Measurements from ENCODE around the gene TULP4.

TULP4 gene, protein sequence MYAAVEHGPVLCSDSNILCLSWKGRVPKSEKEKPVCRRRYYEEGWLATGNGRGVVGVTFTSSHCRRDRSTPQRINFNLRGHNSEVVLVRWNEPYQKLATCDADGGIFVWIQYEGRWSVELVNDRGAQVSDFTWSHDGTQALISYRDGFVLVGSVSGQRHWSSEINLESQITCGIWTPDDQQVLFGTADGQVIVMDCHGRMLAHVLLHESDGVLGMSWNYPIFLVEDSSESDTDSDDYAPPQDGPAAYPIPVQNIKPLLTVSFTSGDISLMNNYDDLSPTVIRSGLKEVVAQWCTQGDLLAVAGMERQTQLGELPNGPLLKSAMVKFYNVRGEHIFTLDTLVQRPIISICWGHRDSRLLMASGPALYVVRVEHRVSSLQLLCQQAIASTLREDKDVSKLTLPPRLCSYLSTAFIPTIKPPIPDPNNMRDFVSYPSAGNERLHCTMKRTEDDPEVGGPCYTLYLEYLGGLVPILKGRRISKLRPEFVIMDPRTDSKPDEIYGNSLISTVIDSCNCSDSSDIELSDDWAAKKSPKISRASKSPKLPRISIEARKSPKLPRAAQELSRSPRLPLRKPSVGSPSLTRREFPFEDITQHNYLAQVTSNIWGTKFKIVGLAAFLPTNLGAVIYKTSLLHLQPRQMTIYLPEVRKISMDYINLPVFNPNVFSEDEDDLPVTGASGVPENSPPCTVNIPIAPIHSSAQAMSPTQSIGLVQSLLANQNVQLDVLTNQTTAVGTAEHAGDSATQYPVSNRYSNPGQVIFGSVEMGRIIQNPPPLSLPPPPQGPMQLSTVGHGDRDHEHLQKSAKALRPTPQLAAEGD (N-terminal part only)

DNA sequence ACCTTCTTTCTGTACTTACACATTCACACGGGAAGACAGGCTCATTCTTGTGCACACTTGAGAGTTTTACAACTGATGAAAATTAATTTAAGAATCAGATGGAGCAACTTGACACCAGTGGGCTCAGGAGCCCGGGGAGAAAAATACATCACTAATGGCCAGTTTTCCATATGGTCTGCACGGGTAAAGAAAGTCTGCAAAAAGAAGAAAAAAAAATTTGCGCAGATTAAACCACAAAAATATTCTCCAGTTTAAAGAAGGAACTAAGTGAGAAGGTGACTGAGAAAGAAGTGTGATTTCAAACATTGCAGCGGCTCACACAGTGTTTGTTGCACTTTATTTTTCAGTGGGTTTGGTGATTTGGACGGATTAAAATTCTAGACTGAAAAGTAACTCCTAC lies at the start of gene TULP4:
TULP4 (plus strand) TSS at position 301 of the 400 bp plus-strand sequence. CDS start 1,552 bp downstream, outside the sequence.
- DNase-seq = no peak

DNA sequence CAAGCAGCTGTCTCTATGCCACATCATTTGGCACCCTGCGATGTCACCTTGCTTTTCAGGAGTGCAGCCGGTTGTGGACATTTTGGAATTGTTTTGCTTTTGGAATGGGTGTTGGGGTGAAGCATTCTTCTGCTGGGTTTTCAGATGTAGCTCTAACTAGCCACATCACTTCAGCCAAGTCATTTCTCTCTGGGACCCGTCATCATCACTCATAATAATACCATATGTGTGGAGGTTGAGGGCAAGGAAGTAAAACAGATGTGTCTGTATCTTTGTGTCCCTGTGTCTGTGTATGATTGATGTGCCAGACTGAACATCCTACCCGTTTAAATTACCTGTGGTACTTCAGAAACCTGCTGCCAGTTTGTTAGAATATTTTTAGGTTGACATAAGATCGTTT lies 49.5 kb upstream of the TULP4 start:
- no peak for DNase-seq

DNA sequence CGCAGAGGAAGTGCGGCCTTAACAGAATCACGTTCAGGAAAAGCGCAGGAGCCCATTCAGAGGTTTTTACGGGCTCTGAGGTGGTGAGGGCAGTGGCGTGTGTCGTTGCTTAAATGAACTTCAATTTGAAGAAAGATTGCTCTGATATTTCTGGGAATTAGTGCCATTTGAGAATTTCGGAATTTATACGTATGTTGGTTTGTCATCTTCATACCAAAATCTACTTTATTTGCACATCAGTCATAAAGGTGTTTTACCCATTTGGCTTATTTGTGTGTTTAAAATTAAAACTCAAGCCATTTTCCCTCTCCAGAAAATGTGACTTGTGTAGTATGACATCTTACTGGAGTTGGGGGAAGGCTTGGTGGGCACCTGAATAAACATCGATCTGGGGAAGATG lies 48.1 kb upstream of the TULP4 start:
- DNase-seq = no peak

DNA sequence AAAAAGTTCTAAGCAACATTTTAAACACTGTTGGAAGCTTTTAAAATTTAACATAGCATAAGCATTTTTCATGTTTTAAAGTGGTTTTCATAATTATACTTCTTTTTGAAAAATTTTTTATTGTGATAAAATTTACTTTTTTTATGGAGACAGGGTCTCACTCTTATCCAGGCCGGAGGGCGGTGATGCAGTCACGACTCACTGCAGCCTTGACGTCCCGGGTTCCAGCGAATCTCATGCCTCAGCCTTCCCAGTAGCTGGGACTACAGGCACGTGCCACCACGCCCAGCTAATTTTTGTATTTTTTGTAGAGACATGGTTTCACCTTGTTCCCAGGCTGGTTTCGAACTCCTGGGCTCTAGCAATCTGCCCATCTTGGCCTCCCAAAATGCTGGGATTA lies 46.1 kb upstream of the TULP4 start:
- DNase-seq = no peak

DNA sequence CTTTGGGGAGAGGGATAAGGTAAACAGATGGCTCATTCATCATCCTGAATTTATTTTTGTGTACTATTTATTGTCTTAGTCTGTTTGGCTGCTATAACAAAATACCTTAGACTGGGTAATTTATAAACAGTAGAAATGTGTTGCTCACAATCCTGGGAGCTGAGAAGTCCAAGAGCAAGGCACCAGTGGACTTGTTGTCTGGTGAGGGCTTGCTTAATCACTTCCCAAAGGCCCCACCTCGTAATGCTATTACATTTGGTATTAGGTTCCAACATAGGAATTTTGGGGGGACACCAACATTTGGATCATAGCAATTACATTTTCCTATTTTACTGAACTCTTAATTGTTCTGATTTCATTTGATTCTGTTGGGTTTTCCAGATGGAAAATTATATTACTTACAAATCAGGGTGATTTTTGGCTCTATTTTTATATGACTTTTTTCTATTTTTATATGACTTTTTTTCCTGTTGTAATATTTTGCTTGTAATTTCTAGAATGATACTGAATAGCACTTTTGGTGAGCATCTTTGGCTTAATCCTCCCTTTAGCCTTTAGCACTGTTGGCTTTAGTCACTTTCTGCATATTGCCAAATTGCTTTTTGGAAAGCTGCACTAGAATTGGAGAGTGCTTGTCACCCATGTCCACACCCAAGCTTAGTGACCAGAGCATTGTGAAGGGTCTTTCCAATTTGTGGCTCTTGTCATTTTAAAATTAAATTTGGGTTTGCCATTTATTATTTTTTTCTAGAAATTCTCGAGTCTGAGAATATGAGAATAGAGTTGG lies 43.7 kb upstream of the TULP4 start:
- no peak for DNase-seq

DNA sequence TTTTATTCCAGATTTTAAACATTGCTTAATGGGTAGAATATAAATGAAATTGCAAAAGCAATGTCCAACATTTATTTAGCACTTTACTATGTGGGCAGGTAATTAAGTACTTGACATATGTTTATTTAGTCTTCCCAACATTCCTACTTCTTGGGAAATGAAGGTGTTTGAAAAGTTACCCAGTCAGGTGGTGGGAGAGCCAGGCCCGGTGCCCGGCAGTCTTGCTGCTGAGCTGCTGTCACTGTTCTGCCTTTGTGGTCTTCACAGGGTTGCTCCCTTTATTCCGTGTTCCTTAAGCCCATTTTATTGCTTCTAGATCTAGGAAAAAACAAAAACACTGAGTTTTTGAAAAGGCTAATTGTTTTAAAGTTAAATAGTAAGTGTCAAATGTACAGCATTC lies 42.6 kb upstream of the TULP4 start:
- DNase-seq = no peak

DNA sequence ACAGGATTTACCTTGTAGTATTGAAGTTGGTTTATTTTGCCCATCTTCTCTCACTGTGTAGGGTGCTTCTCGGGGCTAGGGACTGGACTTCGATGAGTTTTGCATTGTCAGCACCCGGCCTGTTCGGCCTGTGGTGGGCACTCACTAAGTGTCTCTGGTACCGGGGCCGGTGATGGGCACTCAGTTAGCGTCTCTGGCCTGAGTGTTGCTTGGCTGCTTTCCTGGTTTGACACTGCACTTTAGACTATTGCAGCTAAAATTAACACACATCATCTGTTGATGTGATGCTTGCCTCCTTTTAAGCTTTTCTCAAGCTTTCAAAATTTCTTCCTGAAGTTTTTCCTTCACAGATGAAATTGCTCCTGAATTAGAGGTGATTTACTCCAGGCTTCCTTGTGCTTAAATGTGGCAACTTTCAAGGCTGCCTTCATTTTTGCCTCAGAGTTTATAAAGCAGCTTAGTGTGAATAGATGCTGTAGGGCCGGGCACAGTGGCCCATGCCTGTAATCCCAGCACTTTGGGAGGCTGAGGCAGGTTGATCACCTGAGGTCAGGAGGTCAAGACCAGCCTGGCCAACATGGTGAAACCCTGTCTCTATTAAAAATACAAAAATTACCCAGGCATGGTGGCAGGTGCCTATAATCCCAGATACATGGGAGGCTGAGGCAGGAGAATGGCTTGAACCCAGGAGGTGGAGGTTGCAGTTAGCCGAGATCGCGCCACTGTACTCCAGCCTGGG lies 41.7 kb upstream of the TULP4 start:
- DNase-seq = no peak

DNA sequence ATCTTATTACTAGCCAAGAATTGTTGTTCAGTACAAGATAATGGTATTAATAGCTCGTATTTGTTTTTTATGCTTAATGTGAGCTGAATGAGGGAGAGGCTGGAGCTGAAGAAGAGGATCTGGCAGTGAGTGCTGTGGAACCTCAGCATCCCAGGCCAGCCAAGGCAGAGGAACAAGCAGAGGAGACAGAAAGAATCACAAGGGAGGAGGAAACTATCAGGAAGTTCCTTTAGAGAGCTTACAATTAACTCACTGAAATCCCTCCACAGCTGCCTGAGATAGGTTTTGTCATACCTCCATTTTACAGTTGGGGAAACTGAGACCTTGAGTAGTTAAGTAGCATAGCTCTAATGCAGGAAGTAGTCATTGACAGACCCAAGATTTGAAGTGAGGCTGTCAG lies 39.9 kb upstream of the TULP4 start:
- DNase-seq = no peak

DNA sequence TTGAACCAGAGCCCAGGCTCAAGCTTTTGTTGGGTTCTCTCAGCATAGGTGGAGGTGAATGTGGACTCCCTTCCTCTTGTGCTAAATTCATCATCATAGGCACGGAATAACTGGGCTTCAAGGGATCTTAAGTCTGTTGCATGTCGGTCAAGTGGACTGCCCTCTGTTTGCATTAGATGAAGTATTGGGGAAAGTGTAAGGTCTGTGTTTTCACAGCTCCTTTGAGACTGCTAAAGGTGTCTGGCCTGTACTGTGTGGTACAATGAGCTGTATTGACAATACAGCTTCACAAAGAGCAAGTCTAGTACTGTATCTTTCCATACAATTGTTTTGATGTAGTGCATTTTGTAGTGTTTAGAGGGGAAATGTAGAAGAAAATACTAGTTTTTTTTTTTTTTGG lies 34.3 kb upstream of the TULP4 start:
- no peak for DNase-seq

DNA sequence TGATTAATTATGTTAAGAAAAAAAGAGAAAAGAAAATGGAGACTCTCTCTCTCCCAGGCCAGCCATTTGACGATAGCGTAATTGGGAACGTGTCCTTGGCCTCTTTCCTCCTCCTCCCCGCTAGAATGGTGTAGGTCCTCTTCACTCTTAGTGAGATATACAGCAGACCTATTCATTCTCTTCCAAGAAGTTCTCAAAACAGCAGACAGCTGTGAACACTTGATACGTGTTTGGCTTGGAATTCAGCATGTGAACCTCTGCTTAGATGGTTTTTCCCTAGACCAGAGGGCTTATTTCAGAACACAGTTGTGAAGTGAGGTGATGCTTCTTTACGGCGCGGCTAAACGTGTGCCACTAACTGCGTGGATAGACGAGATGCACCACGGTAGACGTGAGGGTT lies 32.6 kb upstream of the TULP4 start:
- no peak for DNase-seq

DNA sequence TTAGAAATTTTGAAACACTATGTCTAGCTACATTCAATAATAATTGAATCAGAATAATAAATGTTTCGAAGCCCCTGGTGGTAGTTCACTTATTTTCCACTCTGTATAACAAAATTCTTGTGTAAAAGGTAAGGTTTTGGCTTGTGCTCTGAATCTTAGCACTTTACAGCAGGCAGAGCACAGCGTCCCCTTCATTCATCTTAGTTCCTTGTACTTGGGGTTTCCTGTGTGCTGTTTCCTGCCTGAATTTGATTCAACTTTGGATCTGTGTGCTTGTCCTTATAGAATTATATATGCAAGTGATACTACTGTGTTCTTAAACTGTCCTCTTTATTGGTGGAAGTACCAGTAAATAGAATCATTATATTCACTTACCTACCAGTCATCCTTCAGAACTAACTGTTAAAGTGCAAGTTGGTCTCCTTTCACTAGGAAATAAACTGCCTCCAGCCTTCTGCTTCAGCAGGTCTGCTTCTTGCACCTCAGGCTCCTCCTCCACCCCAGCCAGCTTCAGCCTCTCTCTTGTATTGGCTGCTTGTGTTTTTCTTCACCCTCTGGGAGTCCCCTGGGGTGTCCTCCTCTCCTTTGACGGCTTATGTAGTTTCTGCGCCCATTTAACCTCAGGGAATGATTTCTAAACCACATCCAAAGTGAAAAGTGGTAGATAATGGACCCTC lies 28.8 kb upstream of the TULP4 start:
- no peak for DNase-seq

DNA sequence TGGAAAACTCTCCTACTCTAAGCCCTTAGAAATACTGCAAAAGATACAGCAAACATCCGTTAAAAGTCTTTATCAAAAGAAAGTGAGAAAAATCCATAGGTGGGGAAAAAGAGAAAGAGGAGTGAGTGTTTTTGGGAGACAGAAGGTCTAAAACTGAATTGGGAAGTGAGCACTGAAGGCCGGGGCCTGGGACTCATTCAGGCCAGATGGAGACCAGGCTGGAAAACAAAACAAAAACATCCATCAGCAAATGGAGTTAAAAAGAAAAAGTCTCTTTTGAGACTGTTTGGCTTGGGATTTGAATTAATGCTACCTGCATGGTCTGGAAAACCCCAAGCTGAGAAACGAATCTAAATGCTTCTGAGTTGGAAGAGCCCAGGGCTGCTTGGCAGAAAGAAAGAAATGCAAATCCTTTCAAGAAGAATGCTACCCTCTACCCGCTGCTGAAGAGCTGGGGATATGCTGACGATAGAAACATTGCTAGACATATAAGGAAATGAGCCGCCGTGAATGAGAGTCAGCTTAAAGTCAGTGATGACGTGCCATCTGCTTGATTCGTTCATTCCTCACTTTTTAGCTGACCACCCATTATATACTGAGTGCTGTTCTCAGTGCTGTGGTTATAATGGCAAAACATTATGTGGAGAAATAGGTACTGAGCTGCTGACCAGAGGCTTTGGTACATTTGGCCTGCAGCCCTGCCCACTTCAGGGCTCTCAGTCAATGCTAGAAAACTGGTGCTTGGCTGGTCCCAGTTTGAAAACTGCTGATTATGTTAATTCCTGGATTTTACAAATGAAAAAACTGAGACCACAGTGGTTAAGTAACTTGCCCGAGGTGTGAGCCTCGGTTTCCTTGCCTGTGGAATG lies 28.0 kb upstream of the TULP4 start:
- no peak for DNase-seq

DNA sequence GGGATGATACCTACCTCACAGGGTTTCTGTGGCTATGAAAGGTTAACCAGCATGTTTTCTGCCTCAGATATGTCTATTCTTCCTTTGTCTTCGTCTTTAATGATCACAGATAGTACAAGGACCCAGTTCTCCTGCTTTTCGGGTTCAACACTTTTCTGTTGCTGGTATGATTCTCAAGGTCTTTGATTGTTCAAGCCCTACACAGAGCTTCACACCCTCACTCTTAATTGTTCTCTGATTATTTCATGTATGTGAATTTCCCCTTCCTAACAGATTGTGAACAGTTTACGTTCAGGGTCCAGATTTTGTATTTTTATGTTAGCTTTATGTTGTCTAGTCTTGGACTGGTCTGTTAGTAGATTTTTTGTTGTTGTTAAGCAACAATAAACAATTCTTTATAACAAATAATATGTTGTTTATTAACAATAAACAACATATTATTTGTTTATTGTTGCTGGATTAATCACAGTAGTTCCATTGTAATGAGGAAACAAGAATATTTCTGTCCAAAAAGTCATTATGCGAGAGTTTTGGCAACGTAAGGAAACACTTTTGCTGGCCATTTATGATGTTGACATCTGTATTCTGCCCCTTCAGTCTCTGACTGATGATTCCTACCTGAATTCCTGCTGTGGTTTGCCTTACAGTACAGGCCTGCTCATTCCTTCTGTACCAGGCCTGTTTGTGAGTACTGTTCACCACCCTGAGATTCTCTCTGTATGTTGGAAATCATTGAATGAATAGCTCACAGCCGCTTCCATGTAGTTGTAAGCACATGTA lies 27.2 kb upstream of the TULP4 start:
- DNase-seq = no peak

DNA sequence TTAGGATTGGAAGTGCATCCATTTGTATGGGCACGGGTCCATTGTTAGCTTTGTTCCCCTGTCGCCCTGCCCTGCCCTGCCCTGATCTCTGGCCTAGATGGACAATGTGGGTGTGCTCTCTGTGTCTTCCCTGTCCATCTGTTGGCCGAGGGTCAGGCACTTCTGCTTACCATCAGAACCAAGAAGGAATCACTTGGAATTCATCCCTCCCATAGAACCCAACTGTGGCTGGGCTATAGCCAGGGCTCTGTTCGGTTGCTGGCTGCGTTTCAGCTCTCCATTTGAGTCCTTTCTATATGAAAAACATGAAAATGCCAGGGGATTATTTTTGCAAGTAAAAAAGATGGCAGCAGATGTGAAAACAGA lies 26.6 kb upstream of the TULP4 start:
- DNase-seq = no peak

DNA sequence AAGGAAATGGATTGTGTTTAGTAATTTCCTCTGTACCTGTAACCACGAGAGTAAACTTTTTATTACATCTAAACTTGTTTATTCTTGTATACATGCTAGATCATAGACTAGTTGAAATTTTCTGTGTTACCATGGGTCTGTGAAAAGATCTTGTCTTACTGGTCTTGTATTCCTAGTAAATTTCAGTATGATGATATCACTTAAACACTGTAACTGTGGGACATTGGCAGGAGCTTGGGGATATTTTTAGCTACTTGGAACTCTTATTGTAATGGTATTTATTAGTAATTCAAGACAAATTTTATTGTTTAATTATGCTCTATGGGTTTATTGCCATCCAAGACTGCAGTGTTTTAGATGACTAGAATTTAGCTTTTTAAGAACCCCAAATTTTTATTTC lies 25.9 kb upstream of the TULP4 start:
- no peak for DNase-seq

DNA sequence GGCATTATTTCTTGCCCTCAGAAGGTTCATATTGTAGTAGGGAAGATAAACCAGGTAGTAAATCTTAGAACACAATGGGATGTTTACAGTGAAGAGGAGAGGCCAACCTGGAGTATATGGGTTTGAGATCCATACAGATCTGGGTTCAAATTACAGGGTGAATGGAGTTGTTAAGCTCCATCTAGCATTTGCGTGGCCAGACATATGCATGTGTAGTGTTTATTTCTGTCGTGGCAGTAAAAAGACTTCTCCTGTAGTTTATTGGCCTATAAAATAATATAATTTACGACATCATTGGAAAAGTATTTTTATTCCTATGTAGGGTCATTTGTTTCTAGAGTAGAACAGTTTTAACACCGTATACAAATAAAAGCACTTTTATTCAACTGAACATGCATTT lies 25.2 kb upstream of the TULP4 start:
- no peak for DNase-seq

DNA sequence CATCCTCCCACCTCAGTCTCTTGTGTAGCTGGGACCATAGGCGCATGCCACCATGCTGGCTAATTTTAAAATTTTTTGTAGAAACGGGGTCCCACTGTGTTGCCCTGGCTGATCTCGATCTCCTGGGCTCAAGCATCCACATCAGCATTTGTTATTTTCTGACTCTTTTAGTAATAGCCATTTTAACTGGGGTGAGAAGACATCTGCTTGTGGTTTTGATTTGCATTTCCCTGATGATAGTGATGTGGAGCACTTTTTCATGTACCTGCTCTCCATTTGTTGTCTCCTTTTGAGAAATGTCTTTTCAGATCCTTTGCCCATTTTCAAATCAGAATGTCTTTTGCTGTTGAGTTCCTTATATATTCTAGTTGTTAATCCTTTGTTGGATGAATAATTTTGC lies 22.2 kb upstream of the TULP4 start:
- DNase-seq = no peak

DNA sequence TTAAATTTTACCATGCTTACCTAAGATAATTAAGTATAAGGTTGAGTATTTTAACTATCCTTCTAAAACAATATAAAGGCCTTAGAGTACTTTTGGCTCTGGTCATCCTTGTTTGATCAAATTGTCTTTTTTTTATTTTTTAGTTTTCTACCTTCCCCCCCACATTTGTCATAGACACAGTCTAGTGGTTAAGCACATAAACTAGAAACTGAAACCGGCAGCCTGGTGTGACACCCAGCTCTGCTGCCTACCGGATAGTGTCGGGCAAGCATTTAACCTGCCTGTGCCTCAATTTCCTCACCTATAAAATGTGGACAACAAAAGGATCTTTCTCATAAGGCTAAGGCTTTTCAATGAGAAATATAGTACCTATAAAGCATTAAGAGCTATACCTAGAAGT lies 21.6 kb upstream of the TULP4 start:
- peak; percentile 51 for DNase-seq

DNA sequence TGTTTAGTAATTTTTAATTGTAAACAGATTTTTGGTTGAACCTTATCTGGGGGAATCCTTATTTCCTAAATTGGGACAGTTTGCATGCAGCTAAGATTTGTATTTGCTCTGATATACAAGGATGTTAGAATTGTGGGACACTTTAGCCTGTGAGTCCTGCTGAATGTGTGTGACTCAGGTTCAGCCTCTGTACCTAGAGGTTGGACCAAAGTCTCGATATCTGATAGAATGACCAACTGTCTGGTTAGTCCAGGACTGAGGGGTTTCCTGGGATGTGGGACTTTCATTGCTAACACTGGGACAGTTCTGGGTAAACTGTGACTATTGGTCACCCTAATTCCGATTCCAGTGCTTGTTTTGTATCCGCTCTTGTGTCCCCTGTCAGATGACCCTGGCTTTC lies 20.2 kb upstream of the TULP4 start:
- DNase-seq = no peak

DNA sequence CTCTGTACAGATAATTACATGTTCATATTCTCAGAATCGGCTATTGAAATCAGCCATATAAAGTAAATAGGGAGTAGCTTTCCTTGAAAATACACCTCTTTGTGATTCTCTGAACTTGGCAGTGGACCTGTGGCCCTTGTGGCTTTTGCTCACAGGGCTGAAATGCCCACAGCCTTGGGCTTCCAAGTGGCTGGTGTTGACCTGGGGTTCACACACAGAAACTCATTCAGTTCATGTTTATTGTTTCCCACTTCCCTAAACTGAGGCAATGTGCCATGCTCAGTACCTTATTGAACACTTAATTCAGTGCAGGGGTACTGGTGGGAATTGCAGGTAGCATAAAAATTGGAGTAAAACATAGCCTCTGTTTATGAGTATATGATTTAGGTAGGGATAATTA lies 19.1 kb upstream of the TULP4 start:
- no peak for DNase-seq

All from activated CD4-positive, CD25-positive, alpha-beta regulatory T cell treated with anti-CD3 and anti-CD28 coated beads, Interleukin-2, amount 50 U/mL, for 72 hours (primary cell).